Upper lobe of left lung (tissue), 6 donors: ENCODE results near the gene ARHGAP26. TPM values are rescaled to one million over a fixed set of nuclear protein-coding genes. Genes with fewer than 3 reads are reported as not detected.

Source experiments
- ATAC-seq, 2 donors: fragments of 200-7000 bp; cut with Tn5 transposase; one replicate each; pipeline ENCODE4 v1.9.1; 2022; ENCODE audit warnings: mild to moderate bottlenecking in 2 of 2, moderate library complexity in 2 of 2; ENCODE audit not compliant: low FRiP score in 2 of 2
- DNase-seq, 2 donors: peaks; one replicate each; pipeline ENCODE4 v3.0.0-alpha.2; 2019 to 2020
- H3K27ac ChIP-seq, 4 donors: fragments of 200-600 bp; sonication (generic); one replicate each; pipeline ENCODE4 v1.5.1; 2016 to 2019
- H3K27me3 ChIP-seq, 4 donors: fragments of 200-600 bp; sonication (generic); one replicate each; pipeline ENCODE4 v1.5.1; 2017 to 2019
- H3K36me3 ChIP-seq, 4 donors: fragments of 200-600 bp; sonication (generic); one replicate each; pipeline ENCODE4 v1.5.1; 2016 to 2019
- H3K4me1 ChIP-seq, 4 donors: fragments of 200-600 bp; sonication (generic); one replicate each; pipeline ENCODE4 v1.5.1; 2018 to 2019
- H3K4me3 ChIP-seq, 4 donors: fragments of 200-600 bp; sonication (generic); one replicate each; pipeline ENCODE4 v1.5.1; 2017 to 2019; ENCODE audit warnings: mild to moderate bottlenecking in 2 of 4, moderate library complexity in 1 of 4
- H3K9me3 ChIP-seq, 4 donors: fragments of 200-600 bp; sonication (generic); one replicate each; pipeline ENCODE4 v1.5.1; 2018 to 2019
- EP300 ChIP-seq, 4 donors: sonication (generic); formaldehyde crosslinking; IDR thresholded peaks; one replicate each; pipeline ENCODE4 v1.5.1; 2017; ENCODE audit warnings: antibody characterized with exemption in 4 of 4, control low read depth in 2 of 4
- POLR2A ChIP-seq, 4 donors: fragments of 450-650 bp; IDR thresholded peaks; one replicate each; pipeline ENCODE4 v1.5.1; 2016 to 2017; ENCODE audit warnings: antibody characterized with exemption in 4 of 4, mild to moderate bottlenecking in 2 of 4
- POLR2AphosphoS5 ChIP-seq, 2 donors: sonication (generic); formaldehyde crosslinking; IDR thresholded peaks; one replicate each; pipeline ENCODE4 v1.5.1; 2017; ENCODE audit warnings: antibody characterized with exemption in 2 of 2
- WGBS, 2 donors: methylation state at CpG; one replicate each; pipeline ENCODE4 v1.1.5; 2017 to 2018; 5-methylcytosine and 5-hydroxymethylcytosine counted together
- total RNA-seq, 6 donors: library from RNA; depleted of rRNA in 4 of 6; stranded (reverse); fragments of >200 nt in 4 of 6; gene quantifications; one replicate each; pipeline versions ENCODE4 v1.1.0 to v1.2.1, GENCODE V29; 2016 to 2021
- TF ChIP-seq, protein P1 (sequence below), 6 experiments: fragments of 450-650 bp in 4 of 6; fragments of 200-600 bp in 2 of 6; sonication (generic) in 2 of 6; IDR thresholded peaks; one replicate each; pipeline ENCODE4 v1.5.1; 2016 to 2019; ENCODE audit warnings: antibody characterized with exemption in 6 of 6
- donor health status: DM: no; HTN: no; CAD: no; lungs with moderate emphysema.
- donor health status: DM: no; HTN: yes; CAD: no; lungs with severe emphysema.

The ARHGAP26 gene
- total RNA-seq, 6 donors from 2014 or later, result 34.9 to 90.1 (median 38.9) TPM

- DNase-seq (no peak), ATAC-seq (no peak)
- TF ChIP-seq POLR2AphosphoS5 (IDR thresholded peaks at IDR 0.05) (no peak), POLR2A (IDR thresholded peaks at IDR 0.05) (no peak), EP300 (IDR thresholded peaks at IDR 0.05) (no peak)
- TF ChIP-seq, protein P1, sequence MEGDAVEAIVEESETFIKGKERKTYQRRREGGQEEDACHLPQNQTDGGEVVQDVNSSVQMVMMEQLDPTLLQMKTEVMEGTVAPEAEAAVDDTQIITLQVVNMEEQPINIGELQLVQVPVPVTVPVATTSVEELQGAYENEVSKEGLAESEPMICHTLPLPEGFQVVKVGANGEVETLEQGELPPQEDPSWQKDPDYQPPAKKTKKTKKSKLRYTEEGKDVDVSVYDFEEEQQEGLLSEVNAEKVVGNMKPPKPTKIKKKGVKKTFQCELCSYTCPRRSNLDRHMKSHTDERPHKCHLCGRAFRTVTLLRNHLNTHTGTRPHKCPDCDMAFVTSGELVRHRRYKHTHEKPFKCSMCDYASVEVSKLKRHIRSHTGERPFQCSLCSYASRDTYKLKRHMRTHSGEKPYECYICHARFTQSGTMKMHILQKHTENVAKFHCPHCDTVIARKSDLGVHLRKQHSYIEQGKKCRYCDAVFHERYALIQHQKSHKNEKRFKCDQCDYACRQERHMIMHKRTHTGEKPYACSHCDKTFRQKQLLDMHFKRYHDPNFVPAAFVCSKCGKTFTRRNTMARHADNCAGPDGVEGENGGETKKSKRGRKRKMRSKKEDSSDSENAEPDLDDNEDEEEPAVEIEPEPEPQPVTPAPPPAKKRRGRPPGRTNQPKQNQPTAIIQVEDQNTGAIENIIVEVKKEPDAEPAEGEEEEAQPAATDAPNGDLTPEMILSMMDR (IDR thresholded peaks at IDR 0.05), result no peak
- no peaks in the 10 kb centered on the region for H3K4me1 ChIP-seq
- WGBS, 2 donors, result 92 to 95% methylated on average over 3 of the region's 3 CpGs
- no peak overlapping the region for H3K4me3 ChIP-seq
- H3K27ac ChIP-seq, result no peak overlapping the region
- H3K27me3 ChIP-seq, result no peaks in the 10 kb centered on the region
- H3K9me3 ChIP-seq, result no peaks in the 10 kb centered on the region
- peaks cover 0 to 5% (median under 1%) of the 10 kb centered on the region in 4 donors for H3K36me3 ChIP-seq
These were observed 303.6 kb downstream of the ARHGAP26 start for GRCh38 chr5:143073766-143074165.

DNA sequence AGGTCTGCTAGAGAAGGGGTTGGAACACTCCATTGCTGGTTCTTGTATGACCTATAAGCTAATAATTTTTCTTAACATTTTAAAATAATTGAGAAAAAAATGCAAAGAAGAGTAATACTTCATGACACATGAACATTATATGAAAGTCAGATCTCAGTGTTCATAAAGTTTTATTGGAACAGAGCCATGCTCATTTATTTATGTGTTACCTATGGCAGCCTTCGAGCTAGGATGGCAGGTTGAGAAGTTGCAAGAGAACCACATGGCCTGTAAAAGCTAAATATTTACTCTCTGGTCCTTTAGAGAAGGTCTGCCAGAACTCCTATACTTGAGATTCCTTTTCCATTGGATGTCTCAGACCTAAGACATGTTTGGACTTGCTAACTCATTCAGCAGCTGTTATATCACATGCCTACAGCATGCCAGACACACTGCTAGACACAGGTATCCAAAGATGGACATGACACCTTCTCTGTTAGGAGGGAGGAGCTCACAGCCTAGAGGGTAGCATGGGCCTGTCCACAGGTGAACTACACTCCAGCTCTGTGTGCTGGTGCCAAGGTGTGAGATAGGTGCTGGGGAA is 304.3 kb downstream of the ARHGAP26 start:
- H3K9me3 ChIP-seq, result no peaks in the 10 kb centered on the region

DNA sequence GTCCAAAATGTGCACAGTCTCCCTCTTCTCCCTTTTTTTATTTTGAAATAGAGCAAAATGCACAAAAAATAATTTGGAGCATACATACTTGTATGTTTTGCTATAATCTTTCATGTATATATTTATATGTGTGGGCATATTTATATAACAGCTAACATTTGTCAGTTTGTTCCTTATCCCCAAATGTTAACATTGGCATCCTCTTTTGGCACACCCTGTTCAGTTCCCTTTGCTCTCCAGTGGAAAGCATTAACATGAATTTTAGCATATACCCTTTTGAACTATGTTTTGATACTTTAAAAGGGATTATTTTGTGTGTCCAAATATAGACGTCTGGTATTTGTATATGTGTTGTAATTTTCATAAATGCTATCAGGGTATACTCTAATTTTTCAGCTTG is 306.2 kb downstream of the ARHGAP26 start:
- 49 to 59% methylated on average over 1 of the region's 1 CpG for WGBS, 2 donors
- no peaks in the 10 kb centered on the region for H3K9me3 ChIP-seq
- H3K4me3 ChIP-seq, result no peak overlapping the region
- TF ChIP-seq EP300 (IDR thresholded peaks at IDR 0.05) (no peak), POLR2AphosphoS5 (IDR thresholded peaks at IDR 0.05) (no peak), POLR2A (IDR thresholded peaks at IDR 0.05) (no peak)
- TF ChIP-seq, protein P1 (IDR thresholded peaks at IDR 0.05), result no peak
- no peak for ATAC-seq
- DNase-seq, result no peak
- no peaks in the 10 kb centered on the region for H3K36me3 ChIP-seq
- no peaks in the 10 kb centered on the region for H3K27me3 ChIP-seq
- no peaks in the 10 kb centered on the region for H3K4me1 ChIP-seq
- no peak overlapping the region for H3K27ac ChIP-seq

More for the DNA sequence above, 304.3 kb downstream of the ARHGAP26 start:
- no peak for DNase-seq
- no peaks in the 10 kb centered on the region for H3K27me3 ChIP-seq
- no peaks in the 10 kb centered on the region for H3K36me3 ChIP-seq
- 48 to 72% methylated on average over 1 of the region's 1 CpG for WGBS, 2 donors
- H3K27ac ChIP-seq, result no peak overlapping the region
- no peak overlapping the region for H3K4me3 ChIP-seq
- TF ChIP-seq POLR2A (IDR thresholded peaks at IDR 0.05) (no peak), POLR2AphosphoS5 (IDR thresholded peaks at IDR 0.05) (no peak), EP300 (IDR thresholded peaks at IDR 0.05) (no peak)
- TF ChIP-seq, protein P1 (IDR thresholded peaks at IDR 0.05), result no peak
- no peak for ATAC-seq
- no peaks in the 10 kb centered on the region for H3K4me1 ChIP-seq

GRCh38 chr5:143077453-143078103 is 307.4 kb downstream of the ARHGAP26 start:
- no peaks in the 10 kb centered on the region for H3K27me3 ChIP-seq
- no peak for ATAC-seq
- 97 to 100% methylated on average over 3 to 6 of the region's 6 CpGs for WGBS, 2 donors

DNA sequence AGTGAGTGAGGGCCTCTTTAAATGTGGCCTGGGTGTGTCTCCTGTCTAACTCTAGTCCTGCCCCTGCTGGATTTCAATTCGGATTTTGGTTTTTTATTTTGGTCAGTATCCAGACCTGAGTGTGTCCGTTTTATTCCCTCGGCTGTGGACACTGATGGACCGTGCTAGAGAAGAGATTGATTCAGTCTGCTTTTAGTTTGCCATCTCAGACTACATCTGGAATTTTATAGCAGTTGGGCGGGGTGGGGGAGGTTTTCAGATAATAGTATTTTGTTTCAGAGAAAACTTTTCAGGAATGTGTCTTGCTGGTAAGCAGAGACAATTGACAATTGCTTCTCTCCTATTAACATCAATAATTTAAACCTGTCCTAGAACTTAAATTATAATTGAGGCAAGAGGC is 308.1 kb downstream of the ARHGAP26 start:
- 79 to 81% methylated on average over 5 of the region's 5 CpGs for WGBS, 2 donors
- no peaks in the 10 kb centered on the region for H3K27me3 ChIP-seq

More at GRCh38 chr5:143077453-143078103, 307.4 kb downstream of the ARHGAP26 start:
- Histone ChIP-seq H3K4me3 (no peak overlapping the region), H3K4me1 (no peaks in the 10 kb centered on the region), H3K36me3 (no peaks in the 10 kb centered on the region), H3K27ac (no peak overlapping the region), H3K9me3 (no peaks in the 10 kb centered on the region)
- DNase-seq, result no peak
- TF ChIP-seq EP300 (IDR thresholded peaks at IDR 0.05), result no peak

More for the DNA sequence above, 308.1 kb downstream of the ARHGAP26 start:
- TF ChIP-seq EP300 (IDR thresholded peaks at IDR 0.05) (no peak), POLR2AphosphoS5 (IDR thresholded peaks at IDR 0.05) (no peak), POLR2A (IDR thresholded peaks at IDR 0.05) (no peak)
- TF ChIP-seq, protein P1 (IDR thresholded peaks at IDR 0.05), result no peak
- Histone ChIP-seq H3K9me3 (no peaks in the 10 kb centered on the region), H3K4me1 (no peaks in the 10 kb centered on the region), H3K36me3 (no peaks in the 10 kb centered on the region), H3K27ac (no peak overlapping the region), H3K4me3 (no peak overlapping the region)
- no peak for ATAC-seq
- no peak for DNase-seq
